Measurements from ENCODE around the gene WNT7A. TPM values are rescaled to one million over a fixed set of nuclear protein-coding genes. Genes with fewer than 3 reads are reported as not detected.

WNT7A gene
- total RNA-seq, 2 donors from 2014 or later = under 0.01 TPM

- peaks cover 0 to 29% of the 10 kb centered on the region in 2 donors for H3K27me3 ChIP-seq
- ATAC-seq = no peak
- no peak overlapping the region for H3K4me3 ChIP-seq
- TF ChIP-seq CTCF (IDR thresholded peaks at IDR 0.05) = no peak
- H3K9me3 ChIP-seq = no peaks in the 10 kb centered on the region
- intact Hi-C loops (cut with DNase I) = no loop called here
- H3K4me1 ChIP-seq = peaks cover 30% of the 10 kb centered on the region
- WGBS, 2 donors = 0 to 1% methylated on average over 49 to 58 of the region's 66 CpGs
- H3K27ac ChIP-seq = no peak overlapping the region
- no peaks in the 10 kb centered on the region for H3K36me3 ChIP-seq (replicated peaks in 1 of 2; ENCODE audit: insufficient read depth in 1 of 2, low read depth in 2 of 2)
- peak in 1 of 4 donors; percentile 15 for DNase-seq
Observed at GRCh38 chr3:13878281-13879101, 1.4 kb downstream of the WNT7A start.

- 9 to 21% methylated on average over 3 to 25 of the region's 25 CpGs for WGBS, 2 donors
- no peak overlapping the region for H3K27ac ChIP-seq
- H3K4me3 ChIP-seq = no peak overlapping the region
- DNase-seq = no peak
- H3K36me3 ChIP-seq (replicated peaks in 1 of 2; ENCODE audit: insufficient read depth in 1 of 2, low read depth in 2 of 2) = no peaks in the 10 kb centered on the region
- peaks cover 30% of the 10 kb centered on the region for H3K4me1 ChIP-seq
- H3K9me3 ChIP-seq = no peaks in the 10 kb centered on the region
- intact Hi-C loops (cut with DNase I) = no loop called here
- no peak for ATAC-seq
- H3K27me3 ChIP-seq = peaks cover 0 to 29% of the 10 kb centered on the region in 2 donors
- TF ChIP-seq POLR2A (IDR thresholded peaks at IDR 0.05) = no peak
- no peak for TF ChIP-seq CTCF (IDR thresholded peaks at IDR 0.05)
Observed at GRCh38 chr3:13877911-13878280, 2.0 kb downstream of the WNT7A start.

- ATAC-seq (no peak), DNase-seq (no peak)
- Histone ChIP-seq H3K27me3 (peaks cover 0 to 29% of the 10 kb centered on the region in 2 donors), H3K27ac (no peak overlapping the region), H3K4me1 (peaks cover 30% of the 10 kb centered on the region), H3K9me3 (no peaks in the 10 kb centered on the region), H3K4me3 (no peak overlapping the region), H3K36me3 (replicated peaks in 1 of 2; ENCODE audit: insufficient read depth in 1 of 2, low read depth in 2 of 2) (no peaks in the 10 kb centered on the region)
- WGBS, 2 donors = 50 to 64% methylated on average over 5 to 6 of the region's 6 CpGs
- intact Hi-C loops (cut with DNase I) = no loop called here
- TF ChIP-seq CTCF (IDR thresholded peaks at IDR 0.05) = no peak
Observed at GRCh38 chr3:13876451-13877100, 3.3 kb downstream of the WNT7A start.

- TF ChIP-seq CTCF (IDR thresholded peaks at IDR 0.05) (no peak), POLR2A (IDR thresholded peaks at IDR 0.05) (no peak)
- WGBS, 2 donors = 67 to 73% methylated on average over 16 of the region's 16 CpGs
- no peaks in the 10 kb centered on the region for H3K9me3 ChIP-seq
- ATAC-seq = no peak
- no peak overlapping the region for H3K27ac ChIP-seq
- no peaks in the 10 kb centered on the region for H3K36me3 ChIP-seq (replicated peaks in 1 of 2; ENCODE audit: insufficient read depth in 1 of 2, low read depth in 2 of 2)
- H3K4me3 ChIP-seq = no peak overlapping the region
- DNase-seq = no peak
- intact Hi-C loops (cut with DNase I) = no loop called here
- H3K27me3 ChIP-seq = peaks cover 0 to 19% of the 10 kb centered on the region in 2 donors
- peaks cover 21% of the 10 kb centered on the region for H3K4me1 ChIP-seq
Observed at GRCh38 chr3:13874891-13875290, 5.0 kb downstream of the WNT7A start.
